GM11168 (cell line): ENCODE data around the gene TMEM219.

Experiments
- in situ Hi-C: fragments of 300-500 bp; cut with MboI; formaldehyde crosslinking; loops from one replicate; pipeline ENCODE4 v1.12.0; 2022; ENCODE audit warnings: low sequenced_read_pairs; ENCODE audit not compliant: unreplicated experiment

TMEM219 gene

DNA sequence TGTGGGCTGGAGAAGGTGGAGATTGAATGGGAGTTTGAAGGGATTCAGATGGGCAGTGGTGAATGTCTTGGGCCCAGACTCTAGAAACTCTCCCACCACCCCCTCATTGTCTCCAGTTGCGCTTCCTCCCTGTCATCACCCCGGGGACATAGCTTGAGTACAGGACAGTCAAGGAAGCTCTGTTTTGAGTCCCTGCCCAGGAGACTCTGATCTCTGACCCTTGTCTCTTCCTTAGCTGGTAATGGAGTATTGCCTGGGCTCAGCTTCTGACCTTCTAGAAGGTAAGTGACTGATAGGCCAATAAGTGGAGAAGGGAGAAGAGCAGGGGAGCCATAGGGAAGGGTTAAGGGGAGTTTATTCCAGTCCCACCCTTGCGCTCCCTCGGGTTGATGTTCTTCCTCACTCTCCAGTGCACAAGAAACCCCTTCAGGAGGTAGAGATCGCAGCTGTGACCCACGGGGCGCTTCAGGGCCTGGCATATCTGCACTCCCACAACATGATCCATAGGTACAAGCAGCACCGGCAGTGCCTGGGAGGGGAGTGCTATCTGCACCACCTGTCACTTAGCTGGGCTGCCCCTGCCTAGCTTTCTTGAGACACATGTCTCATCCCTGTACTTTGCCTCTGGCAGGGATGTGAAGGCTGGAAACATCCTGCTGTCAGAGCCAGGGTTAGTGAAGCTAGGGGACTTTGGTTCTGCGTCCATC, 16.8 kb downstream of the TMEM219 start:
- in situ Hi-C loops: no loop called here

DNA sequence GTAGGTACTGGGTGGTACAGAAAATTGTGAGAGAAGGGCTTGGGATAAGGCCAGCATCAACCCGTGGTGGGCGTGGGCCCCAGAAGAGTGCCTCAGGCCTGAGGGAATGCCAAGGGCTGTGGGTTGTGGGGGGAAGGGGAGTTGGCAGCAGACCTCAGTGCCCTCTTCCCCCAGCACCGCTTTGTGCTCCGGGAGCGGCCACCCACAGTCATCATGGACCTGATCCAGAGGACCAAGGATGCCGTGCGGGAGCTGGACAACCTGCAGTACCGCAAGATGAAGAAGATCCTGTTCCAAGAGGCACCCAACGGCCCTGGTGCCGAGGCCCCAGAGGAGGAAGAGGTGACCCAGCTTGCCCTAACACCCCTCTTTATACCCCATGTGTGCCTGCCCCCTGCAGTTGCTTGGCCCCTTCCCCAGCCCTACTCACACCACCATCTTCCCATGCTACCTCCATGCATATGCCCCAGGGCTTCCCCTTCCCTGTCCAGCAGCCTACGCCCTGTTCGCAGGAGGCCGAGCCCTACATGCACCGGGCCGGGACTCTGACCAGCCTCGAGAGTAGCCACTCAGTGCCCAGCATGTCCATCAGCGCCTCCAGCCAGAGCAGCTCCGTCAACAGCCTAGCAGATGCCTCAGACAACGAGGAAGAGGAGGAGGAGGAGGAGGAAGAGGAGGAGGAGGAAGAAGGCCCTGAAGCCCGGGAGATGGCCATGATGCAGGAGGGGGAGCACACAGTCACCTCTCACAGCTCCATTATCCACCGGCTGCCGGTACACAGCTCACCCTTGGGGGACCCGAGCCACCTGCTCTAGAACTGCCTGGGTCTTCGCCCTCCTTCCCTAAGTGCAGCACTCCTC, 20.9 kb downstream of the TMEM219 start:
- in situ Hi-C loops: no loop called here

DNA sequence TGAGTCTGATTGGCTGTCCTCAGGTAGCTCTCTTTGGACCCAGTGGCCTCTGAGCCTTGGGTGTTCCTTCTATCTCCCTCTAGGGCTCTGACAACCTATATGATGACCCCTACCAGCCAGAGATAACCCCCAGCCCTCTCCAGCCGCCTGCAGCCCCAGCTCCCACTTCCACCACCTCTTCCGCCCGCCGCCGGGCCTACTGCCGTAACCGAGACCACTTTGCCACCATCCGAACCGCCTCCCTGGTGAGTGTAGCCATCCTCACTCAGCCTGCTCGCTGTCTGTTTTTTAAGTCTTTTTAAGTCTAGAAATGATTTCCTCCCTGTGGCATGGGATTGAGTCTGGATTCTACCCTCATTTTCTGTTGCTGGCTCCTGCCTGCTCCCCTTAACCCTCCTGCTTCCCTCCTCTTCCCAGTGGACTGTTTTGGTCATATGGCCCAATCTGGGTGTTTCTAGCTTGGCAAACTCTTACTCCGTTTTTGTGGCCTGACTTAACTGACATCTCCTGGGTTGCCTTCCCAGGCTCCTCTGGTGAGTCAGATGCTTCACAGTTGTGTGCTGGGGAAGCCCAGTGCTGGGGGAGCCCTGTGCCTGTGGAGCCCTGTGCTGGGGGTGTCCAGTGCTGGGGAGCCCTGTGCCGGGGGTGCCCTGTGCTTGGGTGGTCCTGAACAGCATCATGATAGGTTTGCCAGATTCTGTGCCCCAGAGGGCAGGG, 21.7 kb downstream of the TMEM219 start:
- in situ Hi-C loops: no loop called here

DNA sequence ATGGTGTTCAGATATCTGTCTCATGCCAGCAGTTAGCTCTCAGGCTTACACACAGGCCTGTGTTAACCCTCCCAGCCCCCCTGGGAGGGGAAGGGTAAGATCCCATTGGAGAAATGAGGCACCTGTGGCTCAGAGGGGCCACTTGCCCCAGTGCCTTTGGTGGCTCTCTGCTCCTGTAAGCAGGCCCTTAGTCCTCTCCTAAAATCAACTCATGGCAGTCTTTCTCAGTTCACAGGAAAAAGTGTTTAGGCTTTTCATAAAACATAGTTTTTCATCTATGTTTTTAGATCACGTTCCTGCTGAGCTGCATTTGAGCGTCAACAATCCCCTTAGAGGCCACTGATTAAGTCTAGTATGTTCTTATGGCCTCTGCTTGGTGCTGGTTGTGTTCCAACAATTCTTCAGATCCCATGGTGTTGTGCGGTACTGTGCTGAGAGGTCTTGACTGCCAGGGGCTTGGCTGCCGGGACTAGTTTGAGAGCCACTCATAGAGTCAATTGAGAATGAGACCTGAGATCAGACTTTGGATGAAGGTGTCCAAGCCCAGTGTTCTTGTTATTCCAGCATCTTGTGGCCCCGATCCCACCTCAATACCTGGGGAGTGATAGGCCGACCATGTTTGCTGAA, 22.4 kb downstream of the TMEM219 start:
- in situ Hi-C loops: no loop called here

DNA sequence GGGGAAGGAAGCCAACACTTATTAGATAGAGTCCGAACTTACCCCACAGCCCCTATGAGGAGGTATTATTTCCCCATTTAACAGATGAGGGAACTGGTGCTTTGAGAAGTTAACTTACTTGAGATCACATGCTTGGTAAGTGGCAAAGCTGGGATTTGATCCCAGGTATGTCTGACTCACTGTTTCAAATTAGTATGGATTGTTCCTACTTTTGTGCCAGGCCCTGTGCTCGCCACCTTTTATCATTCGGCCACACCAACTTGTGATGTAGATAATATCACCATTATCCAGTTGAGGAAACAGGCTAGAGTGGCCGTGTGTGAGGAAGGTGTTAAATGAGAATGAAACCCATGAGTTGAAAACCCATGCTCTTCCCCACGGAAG, 22.9 kb downstream of the TMEM219 start:
- in situ Hi-C loops: no loop called here

DNA sequence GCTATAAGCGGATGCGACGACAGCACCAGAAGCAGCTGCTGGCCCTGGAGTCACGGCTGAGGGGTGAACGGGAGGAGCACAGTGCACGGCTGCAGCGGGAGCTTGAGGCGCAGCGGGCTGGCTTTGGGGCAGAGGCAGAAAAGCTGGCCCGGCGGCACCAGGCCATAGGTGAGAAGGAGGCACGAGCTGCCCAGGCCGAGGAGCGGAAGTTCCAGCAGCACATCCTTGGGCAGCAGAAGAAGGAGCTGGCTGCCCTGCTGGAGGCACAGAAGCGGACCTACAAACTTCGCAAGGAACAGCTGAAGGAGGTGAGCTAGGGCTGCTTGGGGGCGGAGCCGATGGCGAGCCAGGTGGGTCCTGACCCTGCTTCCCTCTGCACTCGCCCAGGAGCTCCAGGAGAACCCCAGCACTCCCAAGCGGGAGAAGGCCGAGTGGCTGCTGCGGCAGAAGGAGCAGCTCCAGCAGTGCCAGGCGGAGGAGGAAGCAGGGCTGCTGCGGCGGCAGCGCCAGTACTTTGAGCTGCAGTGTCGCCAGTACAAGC, 23.5 kb downstream of the TMEM219 start:
- in situ Hi-C loops: no loop called here

DNA sequence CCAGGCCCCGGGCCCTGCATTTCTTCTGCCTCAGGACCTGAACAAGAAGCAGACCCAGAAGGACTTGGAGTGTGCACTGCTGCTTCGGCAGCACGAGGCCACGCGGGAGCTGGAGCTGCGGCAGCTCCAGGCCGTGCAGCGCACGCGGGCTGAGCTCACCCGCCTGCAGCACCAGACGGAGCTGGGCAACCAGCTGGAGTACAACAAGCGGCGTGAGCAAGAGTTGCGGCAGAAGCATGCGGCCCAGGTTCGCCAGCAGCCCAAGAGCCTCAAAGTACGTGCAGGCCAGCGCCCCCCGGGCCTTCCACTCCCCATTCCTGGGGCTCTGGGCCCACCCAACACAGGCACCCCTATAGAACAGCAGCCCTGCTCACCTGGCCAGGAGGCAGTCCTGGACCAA, 24.4 kb downstream of the TMEM219 start:
- in situ Hi-C loops: no loop called here

DNA sequence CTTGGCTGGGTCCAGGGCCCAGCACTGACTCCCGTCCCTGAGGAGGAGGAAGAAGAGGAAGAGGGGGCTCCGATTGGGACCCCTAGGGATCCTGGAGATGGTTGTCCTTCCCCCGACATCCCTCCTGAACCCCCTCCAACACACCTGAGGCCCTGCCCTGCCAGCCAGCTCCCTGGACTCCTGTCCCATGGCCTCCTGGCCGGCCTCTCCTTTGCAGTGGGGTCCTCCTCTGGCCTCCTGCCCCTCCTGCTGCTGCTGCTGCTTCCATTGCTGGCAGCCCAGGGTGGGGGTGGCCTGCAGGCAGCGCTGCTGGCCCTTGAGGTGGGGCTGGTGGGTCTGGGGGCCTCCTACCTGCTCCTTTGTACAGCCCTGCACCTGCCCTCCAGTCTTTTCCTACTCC, 25.1 kb downstream of the TMEM219 start:
- in situ Hi-C loops: no loop called here

DNA sequence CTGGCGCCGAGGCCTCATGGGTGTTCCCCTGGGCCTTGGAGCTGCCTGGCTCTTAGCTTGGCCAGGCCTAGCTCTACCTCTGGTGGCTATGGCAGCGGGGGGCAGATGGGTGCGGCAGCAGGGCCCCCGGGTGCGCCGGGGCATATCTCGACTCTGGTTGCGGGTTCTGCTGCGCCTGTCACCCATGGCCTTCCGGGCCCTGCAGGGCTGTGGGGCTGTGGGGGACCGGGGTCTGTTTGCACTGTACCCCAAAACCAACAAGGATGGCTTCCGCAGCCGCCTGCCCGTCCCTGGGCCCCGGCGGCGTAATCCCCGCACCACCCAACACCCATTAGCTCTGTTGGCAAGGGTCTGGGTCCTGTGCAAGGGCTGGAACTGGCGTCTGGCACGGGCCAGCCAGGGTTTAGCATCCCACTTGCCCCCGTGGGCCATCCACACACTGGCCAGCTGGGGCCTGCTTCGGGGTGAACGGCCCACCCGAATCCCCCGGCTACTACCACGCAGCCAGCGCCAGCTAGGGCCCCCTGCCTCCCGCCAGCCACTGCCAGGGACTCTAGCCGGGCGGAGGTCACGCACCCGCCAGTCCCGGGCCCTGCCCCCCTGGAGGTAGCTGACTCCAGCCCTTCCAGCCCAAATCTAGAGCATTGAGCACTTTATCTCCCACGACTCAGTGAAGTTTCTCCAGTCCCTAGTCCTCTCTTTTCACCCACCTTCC, 25.6 kb downstream of the TMEM219 start:
- in situ Hi-C loops: no loop called here

DNA sequence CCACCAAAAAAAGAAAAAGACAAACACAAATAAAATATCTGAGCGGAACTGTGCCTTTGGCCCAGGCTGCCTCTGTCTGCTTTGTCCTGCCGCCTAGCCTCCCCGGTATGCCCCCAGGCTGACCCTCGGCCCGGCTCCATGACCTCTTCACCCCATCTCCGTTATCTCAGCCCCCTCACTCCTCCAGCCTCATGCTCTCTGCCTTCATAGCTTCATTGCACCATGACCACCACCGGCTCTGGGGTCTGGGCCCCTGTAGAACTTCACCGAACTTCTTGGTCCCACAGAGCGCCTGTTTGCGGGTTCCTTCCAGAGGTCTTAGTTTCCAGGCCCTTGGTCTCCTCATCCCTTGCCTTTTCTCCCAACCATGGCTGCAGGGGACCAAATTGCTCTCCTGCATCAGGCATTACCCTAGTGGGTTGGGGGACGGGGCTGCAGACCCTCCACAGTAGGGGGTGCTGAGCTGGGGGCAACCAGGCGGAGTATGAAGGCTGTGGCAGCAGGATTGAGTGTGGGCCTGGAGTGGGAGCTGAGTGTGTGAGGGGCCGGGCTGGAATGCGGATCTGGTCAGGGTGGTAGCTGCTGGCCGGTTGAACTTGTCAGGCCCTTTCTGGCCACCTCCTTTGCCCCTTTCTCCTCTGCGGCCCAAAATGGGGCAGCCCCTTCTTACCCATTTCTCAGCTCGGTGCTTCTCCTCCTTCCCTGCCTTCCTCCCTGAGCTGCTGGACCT, 26.6 kb downstream of the TMEM219 start:
- in situ Hi-C loops: no loop called here

DNA sequence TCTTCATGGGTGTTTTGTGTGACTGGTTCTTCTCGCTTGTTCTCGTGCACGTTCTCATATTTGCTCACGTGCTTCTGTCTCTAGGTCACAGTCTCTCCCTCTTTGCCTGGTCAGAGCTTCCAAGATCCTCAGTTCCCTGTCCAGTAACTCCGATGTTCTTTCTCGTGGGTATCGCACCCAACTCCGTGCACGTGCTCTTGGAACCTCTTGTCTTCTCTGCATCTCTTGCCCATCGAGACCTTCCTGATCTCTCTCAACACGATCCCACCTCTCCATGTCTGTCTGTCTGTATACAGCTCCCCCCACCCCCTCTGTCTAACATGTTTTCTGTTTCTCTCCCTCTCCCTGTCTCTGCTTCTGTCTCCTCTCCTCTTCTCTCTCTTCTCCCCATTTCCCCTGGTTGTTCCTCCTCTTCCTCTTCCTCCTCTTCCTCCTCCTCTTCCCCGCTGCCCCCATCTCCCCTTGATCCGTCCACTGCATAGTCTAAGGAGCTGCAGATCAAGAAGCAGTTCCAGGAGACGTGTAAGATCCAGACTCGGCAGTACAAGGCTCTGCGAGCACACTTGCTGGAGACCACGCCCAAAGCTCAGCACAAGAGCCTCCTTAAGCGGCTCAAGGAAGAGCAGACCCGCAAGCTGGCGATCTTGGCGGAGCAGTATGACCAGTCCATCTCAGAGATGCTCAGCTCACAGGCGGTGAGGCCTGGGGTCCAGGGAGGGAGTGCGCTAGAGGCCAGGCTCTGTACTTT, 27.4 kb downstream of the TMEM219 start:
- in situ Hi-C loops: no loop called here

DNA sequence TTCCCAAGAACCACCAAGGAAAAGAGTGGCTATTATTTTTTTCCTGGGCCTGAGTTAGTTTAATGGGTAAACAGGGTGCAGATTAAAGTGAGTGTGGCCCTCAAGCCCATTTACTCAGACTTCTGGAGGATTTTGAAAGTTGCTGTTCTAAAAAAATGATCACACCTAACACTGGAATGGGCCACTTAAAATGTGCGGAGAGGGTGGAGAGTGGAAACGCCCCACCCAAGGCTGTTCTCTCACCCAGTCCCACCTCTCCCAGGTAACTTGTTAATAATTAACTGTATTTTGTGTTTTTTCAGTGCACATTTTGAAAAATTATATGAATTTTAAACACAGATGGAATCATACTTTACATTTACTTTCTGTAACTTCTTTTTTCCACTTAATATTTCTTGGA, 28.2 kb downstream of the TMEM219 start:
- in situ Hi-C loops: no loop called here

DNA sequence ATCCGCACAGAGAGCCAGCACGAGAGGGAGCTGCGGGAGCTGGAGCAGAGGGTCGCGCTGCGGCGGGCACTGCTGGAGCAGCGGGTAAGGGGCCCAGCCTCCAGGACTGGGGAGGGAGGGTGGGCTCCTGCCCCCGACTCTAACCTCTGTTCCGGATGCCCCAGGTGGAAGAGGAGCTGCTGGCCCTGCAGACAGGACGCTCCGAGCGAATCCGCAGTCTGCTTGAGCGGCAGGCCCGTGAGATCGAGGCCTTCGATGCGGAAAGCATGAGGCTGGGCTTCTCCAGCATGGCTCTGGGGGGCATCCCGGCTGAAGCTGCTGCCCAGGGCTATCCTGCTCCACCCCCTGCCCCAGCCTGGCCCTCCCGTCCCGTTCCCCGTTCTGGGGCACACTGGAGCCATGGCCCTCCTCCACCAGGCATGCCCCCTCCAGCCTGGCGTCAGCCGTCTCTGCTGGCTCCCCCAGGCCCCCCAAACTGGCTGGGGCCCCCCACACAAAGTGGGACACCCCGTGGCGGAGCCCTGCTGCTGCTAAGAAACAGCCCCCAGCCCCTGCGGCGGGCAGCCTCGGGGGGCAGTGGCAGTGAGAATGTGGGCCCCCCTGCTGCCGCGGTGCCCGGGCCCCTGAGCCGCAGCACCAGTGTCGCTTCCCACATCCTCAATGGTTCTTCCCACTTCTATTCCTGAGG, 29.1 kb downstream of the TMEM219 start:
- in situ Hi-C loops: no loop called here

DNA sequence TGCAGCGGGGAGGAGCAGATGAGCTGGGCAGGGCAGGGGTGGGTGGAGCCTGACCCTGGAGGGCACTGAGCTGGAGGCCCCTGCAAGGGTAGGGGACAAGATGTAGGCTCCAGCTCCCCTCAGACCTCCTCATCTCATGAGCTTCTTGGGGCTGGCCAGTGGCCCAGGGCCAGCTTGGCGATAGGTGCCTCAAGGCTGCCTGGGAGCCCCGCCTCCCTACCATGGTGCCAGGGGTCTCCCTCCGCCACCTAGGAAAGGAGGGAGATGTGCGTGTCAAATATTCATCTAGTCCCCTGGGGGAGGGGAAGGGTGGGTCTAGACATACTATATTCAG, 29.7 kb downstream of the TMEM219 start:
- in situ Hi-C loops: no loop called here

DNA sequence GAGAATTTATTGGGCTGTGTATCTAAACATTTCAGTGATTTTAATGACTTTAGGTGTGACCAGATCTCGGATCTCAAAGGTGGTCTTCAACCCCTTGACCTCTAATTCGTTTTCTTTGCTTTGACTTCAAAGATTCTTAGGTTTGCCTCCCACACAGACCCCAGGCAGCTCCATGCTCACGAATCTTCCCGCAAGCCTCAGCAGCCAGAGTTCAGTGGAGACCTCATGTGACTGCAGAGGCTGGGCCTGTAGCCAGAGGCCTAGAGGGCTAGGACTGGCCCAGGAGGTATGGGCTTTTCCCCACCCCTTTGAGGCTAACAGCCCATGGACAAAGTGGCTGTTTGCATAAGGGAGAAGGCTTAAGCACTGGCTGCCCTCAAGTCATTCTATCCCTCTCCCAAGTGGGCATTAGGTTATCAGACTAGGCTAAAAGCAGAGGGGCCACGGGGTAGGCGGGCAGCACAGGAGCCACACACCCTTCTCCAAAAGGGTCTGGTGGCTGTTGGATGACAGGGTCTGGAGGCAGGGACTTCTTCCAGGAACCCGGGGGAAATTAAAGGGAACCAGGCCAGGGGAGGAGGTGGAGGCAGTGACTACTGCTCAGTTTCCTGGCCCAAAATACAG, 30.6 kb downstream of the TMEM219 start:
- in situ Hi-C loops: no loop called here

DNA sequence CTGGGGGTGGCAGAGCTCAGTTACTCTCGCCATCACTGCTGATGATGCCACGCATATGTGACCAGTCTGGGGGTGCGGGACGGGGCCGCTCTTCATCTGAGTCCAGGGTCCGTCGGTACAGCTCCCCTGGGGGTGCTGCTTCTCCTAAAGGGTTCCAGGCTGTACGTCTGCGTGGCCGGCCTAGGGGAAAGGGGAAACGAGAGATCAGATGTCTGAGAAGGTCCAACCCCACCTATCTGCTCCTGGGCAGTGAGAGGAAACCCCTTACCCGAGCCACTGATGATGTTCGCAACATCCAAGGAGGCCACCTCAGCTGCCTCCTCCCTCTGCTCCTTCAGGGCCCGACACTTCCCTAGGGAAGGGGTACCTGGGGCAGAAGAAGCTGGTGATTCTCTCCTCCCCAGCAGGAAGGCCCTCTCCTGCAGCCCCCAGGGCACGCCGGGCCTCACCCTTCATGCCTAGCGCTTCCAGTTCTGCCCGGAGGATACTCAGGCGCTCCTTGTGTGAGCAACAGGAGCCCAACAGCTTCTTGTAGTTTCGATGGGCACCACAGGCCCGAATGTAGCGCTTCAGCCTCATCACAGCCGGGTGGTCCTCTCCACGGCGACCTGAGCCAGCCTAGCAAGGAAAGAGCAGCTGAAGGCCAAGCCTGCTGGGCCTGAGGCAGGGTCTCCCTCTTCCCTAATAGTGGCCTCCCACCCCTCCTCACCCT, 31.5 kb downstream of the TMEM219 start:
- in situ Hi-C loops: no loop called here
